Ureter (tissue), 1 donor: ENCODE results near the gene TMEM50A. TPM values are rescaled to one million over a fixed set of nuclear protein-coding genes. Genes with fewer than 3 reads are reported as not detected.
"Not testable (repeated sequence)": the region's sequence is repeated elsewhere in the genome, so short reads cannot be mapped to it uniquely, and the experiment has no call there.

Source experiments
- DNase-seq: peaks from one replicate; pipeline ENCODE4 v3.0.0-alpha.2; 2020; ENCODE audit warnings: low spot score
- total RNA-seq: library from RNA; stranded (reverse); gene quantifications from one replicate; pipeline ENCODE4 v1.2.4, GENCODE V29; 2023
- donor health status: DM: yes; HTN: yes; CAD: no.

TMEM50A gene
- 71.4 TPM for total RNA-seq

DNA sequence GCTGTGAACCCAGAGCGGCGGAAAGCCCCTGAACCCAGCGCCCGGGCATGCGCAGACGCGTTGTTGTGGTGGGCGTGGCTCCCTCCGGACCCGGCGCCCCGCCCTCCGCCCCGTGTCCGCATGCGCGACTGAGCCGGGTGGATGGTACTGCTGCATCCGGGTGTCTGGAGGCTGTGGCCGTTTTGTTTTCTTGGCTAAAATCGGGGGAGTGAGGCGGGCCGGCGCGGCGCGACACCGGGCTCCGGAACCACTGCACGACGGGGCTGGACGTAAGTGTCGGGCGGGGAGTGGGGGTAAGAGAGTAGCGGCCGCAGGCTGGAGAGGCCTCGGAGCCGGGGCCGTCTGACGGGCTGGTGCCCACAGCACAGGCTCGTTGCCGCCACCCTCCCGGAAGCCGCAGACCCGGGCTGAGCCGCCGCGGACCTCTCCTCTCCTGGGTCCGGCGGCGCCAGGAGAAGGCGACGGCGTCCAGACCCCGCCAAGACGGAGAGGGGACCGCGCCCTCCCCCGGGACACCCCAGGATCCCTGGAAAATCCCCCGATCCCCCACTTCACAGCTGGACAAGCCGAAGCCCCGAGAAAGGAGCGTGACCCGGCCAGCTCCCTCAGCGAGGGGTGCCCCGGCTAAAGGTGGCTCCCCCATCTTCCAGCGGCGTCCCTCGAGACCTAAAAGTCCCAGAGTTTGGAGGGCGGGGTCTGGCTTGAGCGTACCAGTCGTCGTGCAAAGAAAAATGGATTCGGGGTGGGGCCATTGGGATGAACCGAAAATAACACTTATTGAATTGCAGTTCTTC lies at the start of gene TMEM50A:
Gene TMEM50A (plus strand): TSS at position 147 of the 794 bp plus-strand sequence. CDS start 2,153 bp downstream, outside the sequence.
- peak; percentile 92 for DNase-seq

- DNase-seq, result not testable (repeated sequence)
These were observed 49.5 kb upstream of the TMEM50A start for GRCh38 chr1:25288573-25289101.

GRCh38 chr1:25290043-25290442 lies 48.1 kb upstream of the TMEM50A start:
- DNase-seq, result not testable (repeated sequence)

- DNase-seq, result not testable (repeated sequence)
These were observed 44.7 kb upstream of the TMEM50A start for GRCh38 chr1:25293426-25293825.

DNA sequence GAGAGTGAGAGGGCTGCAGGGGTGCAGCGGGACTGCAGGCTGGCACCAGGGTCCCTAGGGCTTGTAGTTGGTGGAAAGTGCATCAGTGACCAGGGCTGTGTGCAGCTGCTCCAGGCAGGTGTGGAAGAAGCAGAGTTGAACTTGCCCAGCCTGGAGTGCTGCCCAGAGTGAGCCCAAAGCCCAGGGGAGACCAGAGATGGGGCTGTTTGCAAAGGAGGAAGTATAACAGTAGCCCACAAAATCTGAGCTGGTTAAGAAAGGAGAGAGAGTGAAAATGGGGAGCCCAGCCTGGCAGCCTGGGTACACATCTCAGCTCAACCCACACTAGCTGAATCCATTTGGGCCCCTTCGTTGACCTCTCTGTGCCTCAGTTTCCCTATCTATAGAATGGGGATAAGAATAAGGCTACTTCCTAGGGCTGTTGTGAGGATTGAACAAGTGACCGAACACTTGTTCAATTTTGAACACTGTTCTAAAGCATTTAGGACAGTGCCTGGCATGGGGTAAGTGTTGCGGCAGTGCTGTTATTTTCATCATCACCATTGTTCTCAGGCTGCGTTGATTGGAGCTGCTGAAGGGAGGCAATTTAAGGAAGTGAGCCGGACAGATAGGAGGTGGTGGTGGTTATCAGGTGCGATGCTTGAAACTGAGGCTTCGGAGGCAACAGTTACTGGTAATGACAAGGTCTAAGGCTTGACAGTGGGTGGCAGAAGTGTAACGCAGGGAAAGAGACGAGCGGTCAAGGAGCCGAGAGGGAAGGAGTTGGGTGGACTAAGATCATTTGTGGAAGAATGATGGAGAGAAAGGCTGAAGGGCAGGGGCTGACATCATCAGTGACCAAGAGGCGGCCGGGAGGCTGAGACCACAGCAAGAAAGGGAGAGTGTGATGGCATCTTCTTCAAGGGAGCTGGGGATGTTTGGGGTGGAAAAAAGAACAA lies 43.0 kb upstream of the TMEM50A start:
- not testable (repeated sequence) for DNase-seq

DNA sequence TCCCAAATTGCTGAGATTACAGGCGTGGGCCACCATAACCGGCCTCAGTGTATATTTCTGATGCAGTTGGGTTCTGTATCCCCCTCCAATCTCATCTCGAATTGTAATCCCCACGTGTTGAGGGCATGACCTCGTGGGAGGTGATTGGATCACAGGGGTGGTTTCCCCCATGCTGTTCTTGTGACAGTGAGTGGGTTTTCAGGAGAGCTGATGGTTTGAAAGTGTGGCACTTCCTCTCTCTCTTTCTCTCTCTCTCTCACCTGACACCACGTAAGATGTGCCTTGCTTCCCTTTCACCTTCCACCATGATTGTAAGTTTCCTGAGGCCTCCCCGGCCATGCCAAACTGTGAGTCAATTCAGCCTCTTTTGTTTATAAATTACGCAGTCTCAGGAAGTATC lies 41.6 kb upstream of the TMEM50A start:
- not testable (repeated sequence) for DNase-seq

DNA sequence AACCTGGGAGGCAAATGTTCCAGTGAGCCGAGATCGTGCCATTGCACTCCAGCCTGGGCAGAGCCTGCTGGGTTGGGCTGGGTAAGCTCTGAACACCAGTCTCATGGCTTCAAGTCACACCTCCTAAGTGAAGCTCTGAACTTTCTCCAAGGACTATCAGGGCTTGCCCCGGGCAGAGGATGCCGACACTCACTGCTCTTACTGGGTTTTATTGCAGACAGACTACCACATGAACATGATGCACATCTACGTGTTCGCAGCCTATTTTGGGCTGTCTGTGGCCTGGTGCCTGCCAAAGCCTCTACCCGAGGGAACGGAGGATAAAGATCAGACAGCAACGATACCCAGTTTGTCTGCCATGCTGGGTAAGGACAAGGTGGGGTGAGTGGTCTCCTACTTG lies 37.4 kb upstream of the TMEM50A start:
- DNase-seq, result not testable (repeated sequence)

DNA sequence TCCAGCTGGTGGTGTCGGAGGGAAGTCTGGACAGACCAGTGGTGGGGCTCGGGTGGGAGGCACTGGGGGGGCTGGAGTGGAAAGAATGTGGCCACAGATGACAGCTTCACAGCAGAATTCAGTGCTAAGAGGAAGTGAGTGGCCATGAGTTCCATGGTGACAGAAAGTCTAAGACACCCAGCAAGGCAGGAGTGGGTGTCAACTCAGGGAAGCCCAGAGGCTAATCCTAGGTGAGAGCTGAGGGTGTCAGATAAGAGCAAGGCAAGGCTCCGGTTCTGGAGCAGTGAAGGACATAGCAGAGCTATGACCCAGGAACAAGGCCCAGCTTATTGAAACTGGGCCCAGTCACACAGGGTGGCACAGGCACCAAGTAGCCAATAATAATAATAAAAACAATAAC lies 35.8 kb upstream of the TMEM50A start:
- not testable (repeated sequence) for DNase-seq

- DNase-seq, result not testable (repeated sequence)
These were observed 33.2 kb upstream of the TMEM50A start for GRCh38 chr1:25304936-25305335.

DNA sequence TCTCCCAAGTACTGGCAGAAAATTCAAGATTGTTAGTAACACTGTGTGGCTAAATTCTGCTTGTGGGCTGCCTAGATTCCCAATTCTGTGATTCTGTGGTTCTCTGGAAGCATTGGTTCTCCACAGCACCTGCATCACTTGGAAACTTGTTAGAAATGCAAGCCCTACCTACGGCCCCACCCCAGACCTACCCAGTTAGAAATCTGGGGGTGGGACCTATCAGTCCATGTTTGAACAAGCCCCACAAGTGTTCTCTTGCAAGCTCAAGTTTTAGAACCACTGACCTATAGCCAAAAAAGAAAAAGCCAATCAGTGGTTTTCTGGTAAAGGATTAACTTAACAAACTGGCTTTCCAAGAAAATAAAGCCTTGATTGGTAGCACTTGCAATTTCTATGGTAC lies 30.0 kb upstream of the TMEM50A start:
- DNase-seq, result not testable (repeated sequence)

GRCh38 chr1:25309085-25309484 lies 29.0 kb upstream of the TMEM50A start:
- DNase-seq, result not testable (repeated sequence)

GRCh38 chr1:25309486-25309885 lies 28.6 kb upstream of the TMEM50A start:
- not testable (repeated sequence) for DNase-seq

DNA sequence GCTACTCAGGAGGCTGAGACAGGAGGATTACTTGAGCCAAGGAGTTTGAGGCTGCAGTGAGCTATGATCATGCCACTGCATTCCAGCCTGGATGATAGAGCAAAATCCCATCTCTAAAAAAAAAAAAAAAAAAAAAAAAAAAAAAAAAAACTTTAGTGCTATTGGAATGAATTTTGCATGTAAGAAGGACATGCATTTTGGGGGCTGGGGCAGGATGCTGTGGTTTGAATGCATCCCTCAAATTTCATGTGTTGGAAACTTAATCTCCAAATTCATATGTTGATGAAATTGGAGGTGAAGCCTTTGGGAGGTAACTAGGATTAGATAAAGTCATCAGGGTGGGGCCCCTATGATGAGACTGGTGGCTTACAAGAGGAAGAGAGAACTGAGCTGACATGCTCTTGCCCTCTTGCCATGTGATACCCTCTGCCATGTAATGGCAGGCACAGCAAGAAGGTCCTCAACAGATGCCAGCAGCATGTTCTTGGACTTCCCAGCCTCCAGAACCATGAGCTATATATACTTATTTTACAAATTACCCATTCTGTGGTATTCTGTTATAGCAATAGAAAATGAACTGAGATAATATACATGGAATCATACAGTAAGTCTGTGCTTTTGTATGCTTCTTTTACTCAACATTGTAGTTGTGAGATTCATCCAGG lies 25.2 kb upstream of the TMEM50A start:
- not testable (repeated sequence) for DNase-seq

DNA sequence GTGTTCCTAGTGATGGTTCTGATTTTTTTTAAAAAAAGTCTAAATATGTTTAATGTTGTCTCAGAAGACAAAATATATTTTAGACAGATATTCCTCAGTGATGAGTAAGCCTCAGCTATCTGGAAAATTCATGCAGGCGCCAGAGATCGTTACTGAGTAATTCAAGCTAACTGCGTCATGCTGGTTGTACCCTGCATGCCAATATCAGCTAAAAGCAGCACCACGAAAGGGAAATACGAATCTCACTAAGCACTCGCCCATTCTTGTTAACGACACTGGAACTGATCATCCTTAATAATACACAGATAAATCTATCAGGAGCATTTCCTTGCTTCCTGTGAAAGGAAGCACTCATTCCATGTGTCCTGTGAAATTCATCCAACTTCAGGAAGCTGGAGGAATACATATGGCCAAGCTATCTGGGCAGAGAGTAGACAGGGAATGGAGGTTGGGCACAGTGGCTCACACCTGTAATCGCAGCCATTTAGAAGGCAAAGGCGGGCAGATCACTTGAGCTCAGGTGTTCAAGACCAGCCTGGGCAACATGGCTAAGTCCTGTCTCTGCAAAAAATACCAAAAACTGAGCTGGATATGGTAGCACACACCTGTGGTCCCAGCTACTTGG lies 17.7 kb upstream of the TMEM50A start:
- DNase-seq, result not testable (repeated sequence)

- DNase-seq, result not testable (repeated sequence)
These were observed 16.0 kb upstream of the TMEM50A start for GRCh38 chr1:25322127-25322526.

- DNase-seq, result not testable (repeated sequence)
These were observed 13.7 kb upstream of the TMEM50A start for GRCh38 chr1:25324407-25324806.

- DNase-seq, result not testable (repeated sequence)
These were observed 10.0 kb upstream of the TMEM50A start for GRCh38 chr1:25327864-25328790.

GRCh38 chr1:25328791-25329185 lies 9.3 kb upstream of the TMEM50A start:
- not testable (repeated sequence) for DNase-seq

GRCh38 chr1:25329336-25329735 lies 8.8 kb upstream of the TMEM50A start:
- DNase-seq, result not testable (repeated sequence)

DNA sequence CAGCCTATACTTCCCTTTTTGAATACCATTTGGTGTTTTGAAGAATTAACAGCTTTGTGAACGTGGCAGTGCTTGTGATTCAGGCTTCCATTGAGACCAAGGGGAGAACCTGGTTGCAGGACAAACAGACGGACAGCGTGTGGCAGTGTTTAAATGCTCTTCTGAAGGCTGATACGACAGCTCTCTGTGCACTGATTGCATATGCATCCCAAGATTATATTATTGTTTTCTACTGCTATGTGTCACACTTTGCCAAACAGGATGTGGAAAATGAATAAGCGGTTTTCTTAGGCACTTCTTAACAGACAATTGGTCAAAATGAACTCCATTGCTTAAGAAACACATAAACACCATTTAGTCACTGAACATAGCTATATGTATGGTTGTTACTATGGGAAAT lies 8.2 kb upstream of the TMEM50A start:
- DNase-seq, result not testable (repeated sequence)
